Endothelial cell of umbilical vein (primary cell): Measurements from ENCODE around the gene COMMD10. TPM values are rescaled to one million over a fixed set of nuclear protein-coding genes. Genes with fewer than 3 reads are reported as not detected.

Experiments used
- BruUV-seq: library from RNA; stranded (reverse); fragments of 400-500 nt; replicated peaks from 2 replicates; lab custom pipeline; 2021; lab: Mats Ljungman, UMichigan
- CTCF ChIA-PET: fragments of 300-600, 350-600 bp; sonication (Branson Sonifier 250); formaldehyde crosslinking; loops from one replicate; lab custom pipeline; 2021; ENCODE audit warnings: antibody characterized with exemption, inconsistent platforms; lab: Charles Lee
- POLR2A ChIA-PET: fragments of 300-600, 350-600 bp; sonication (Branson Sonifier 250); formaldehyde crosslinking; loops from one replicate; lab custom pipeline; 2021; ENCODE audit warnings: antibody characterized with exemption, inconsistent platforms; lab: Charles Lee
- DNase-seq: peaks from one replicate; pipeline ENCODE4 v3.0.0-alpha.2; 2011; ENCODE audit warnings: low read depth, low spot score
- FAIRE-seq: peaks from 2 replicates; lab custom pipeline; 2011; peaks lifted over from hg19 to GRCh38; lab: Jason Lieb, UNC
- H2AFZ ChIP-seq: 2 replicates; pipeline ENCODE4 v1.6.0; 2012; ENCODE audit warnings: low read depth, low read length, control low read depth, inconsistent platforms
- H3K27ac ChIP-seq: 2 replicates; pipeline ENCODE4 v1.5.1; 2011; ENCODE audit warnings: low read depth, mild to moderate bottlenecking, control low read depth, low read length, moderate library complexity; ENCODE audit not compliant: insufficient read depth
- H3K27me3 ChIP-seq, 2 experiments: 2 replicates each; pipeline versions ENCODE4 v1.6.0 to v1.6.1; 2011; ENCODE audit warnings: low read length in 2 of 2, mixed read lengths in 1 of 2; ENCODE audit not compliant: control insufficient read depth in 2 of 2, insufficient read depth in 2 of 2
- H3K36me3 ChIP-seq, 2 experiments: 2 replicates in 1 of 2; 3 replicates in 1 of 2; pipeline ENCODE4 v1.5.1; 2011; ENCODE audit warnings: low read length in 2 of 2, mild to moderate bottlenecking in 1 of 2, moderate library complexity in 1 of 2; ENCODE audit not compliant: control insufficient read depth in 2 of 2, insufficient read depth in 2 of 2; ENCODE audit errors: extremely low read depth in 1 of 2
- H3K4me1 ChIP-seq: 3 replicates; pipeline ENCODE4 v1.5.1; 2011; ENCODE audit warnings: mild to moderate bottlenecking, low read length; ENCODE audit not compliant: control insufficient read depth, insufficient read depth; ENCODE audit errors: extremely low read depth
- H3K4me2 ChIP-seq: 2 replicates; pipeline ENCODE4 v1.6.1; 2011; ENCODE audit warnings: low read length, control low read depth, mixed read lengths; ENCODE audit not compliant: insufficient read depth
- H3K4me3 ChIP-seq, 3 experiments: fragments of 200-600 bp in 1 of 3; sonication (generic), shearing (Covaris generic) in 1 of 3; replicated peaks in 1 of 3; 2 replicates each; pipeline ENCODE4 v1.5.1; 2011 to 2016; ENCODE audit warnings: control low read depth in 3 of 3, low read length in 3 of 3, mild to moderate bottlenecking in 2 of 3, inconsistent platforms in 1 of 3, low read depth in 1 of 3, moderate library complexity in 1 of 3; ENCODE audit not compliant: insufficient read depth in 1 of 3
- H3K79me2 ChIP-seq: 2 replicates; pipeline ENCODE4 v1.6.0; 2012; ENCODE audit warnings: low read length, inconsistent platforms; ENCODE audit not compliant: control insufficient read depth, insufficient read depth
- H3K9ac ChIP-seq: replicated peaks from 2 replicates; pipeline ENCODE3; 2011; ENCODE audit warnings: low read length, control low read depth; ENCODE audit not compliant: insufficient read depth; ENCODE audit errors: extremely low read depth
- H3K9me1 ChIP-seq: replicated peaks from 3 replicates; pipeline ENCODE4 v1.6.0; 2011; ENCODE audit warnings: mild to moderate bottlenecking, low read length; ENCODE audit not compliant: control insufficient read depth, insufficient read depth; ENCODE audit errors: extremely low read depth
- H3K9me3 ChIP-seq: replicated peaks from 2 replicates; pipeline ENCODE4 v1.5.1; 2012; ENCODE audit warnings: low read length, inconsistent platforms; ENCODE audit not compliant: control insufficient read depth, insufficient read depth
- H4K20me1 ChIP-seq: replicated peaks from 2 replicates; pipeline ENCODE3; 2011; ENCODE audit warnings: mild to moderate bottlenecking, low read length; ENCODE audit not compliant: control insufficient read depth, insufficient read depth; ENCODE audit errors: extremely low read depth
- EZH2 ChIP-seq: IDR thresholded peaks from 2 replicates; pipeline ENCODE4 v1.6.1; 2012; ENCODE audit warnings: borderline replicate concordance, low read depth, mild to moderate bottlenecking, moderate library complexity, low read length, inconsistent platforms; ENCODE audit not compliant: severe bottlenecking
- FOS ChIP-seq: IDR thresholded peaks from 2 replicates; pipeline ENCODE4 v1.6.1; 2011; ENCODE audit warnings: mild to moderate bottlenecking, low read length, moderate library complexity, borderline replicate concordance; ENCODE audit not compliant: insufficient read depth
- GATA2 ChIP-seq: IDR thresholded peaks from 2 replicates; pipeline ENCODE4 v1.7.0; 2011; ENCODE audit warnings: low read depth, mild to moderate bottlenecking, moderate library complexity, mixed read lengths, low read length; ENCODE audit not compliant: insufficient read length, insufficient read depth
- JUN ChIP-seq: IDR thresholded peaks from 2 replicates; pipeline ENCODE4 v1.6.1; 2011; ENCODE audit warnings: borderline replicate concordance, low read depth; ENCODE audit not compliant: insufficient read length, insufficient read depth
- MYC ChIP-seq: IDR thresholded peaks from one replicate; pipeline ENCODE4 v1.6.1; 2011; ENCODE audit warnings: mild to moderate bottlenecking, low read depth, low read length
- POLR2A ChIP-seq: IDR thresholded peaks from 2 replicates; pipeline ENCODE4 v1.6.1; 2012; ENCODE audit warnings: low read depth, mild to moderate bottlenecking, control low read depth, low read length
- POLR2AphosphoS5 ChIP-seq: IDR thresholded peaks from 2 replicates; pipeline ENCODE4 v1.6.1; 2012; ENCODE audit warnings: low read depth, mild to moderate bottlenecking, control low read depth, low read length, moderate library complexity; ENCODE audit not compliant: insufficient read depth
- dilution Hi-C: fragments of 300-500 bp; cut with MboI; formaldehyde crosslinking; loops from one replicate; pipeline ENCODE4 v1.15.0; 2019; ENCODE audit warnings: low sequenced_read_pairs; ENCODE audit not compliant: extremely low pct_ligation_motif_present
- intact Hi-C: fragments of 100-400 bp; cut with micrococcal nuclease; formaldehyde crosslinking; loops from one replicate; pipeline ENCODE4 v1.10.0; 2022
- polyA plus RNA-seq, 4 experiments: library from polyadenylated mRNA; depleted of rRNA in 3 of 4; stranded (reverse) in 3 of 4; unstranded in 1 of 4; fragments of >200 nt; gene quantifications; 2 replicates each; pipeline versions ENCODE4 v1.2.1 to v1.2.3, GENCODE V29; 2011 to 2012; ENCODE audit warnings: missing spikeins in 1 of 4
- total RNA-seq: library from RNA; stranded (reverse); gene quantifications from 2 replicates; pipeline ENCODE4 v1.2.3, GENCODE V29; 2021
- TF ChIP-seq, protein P1 (sequence below): IDR thresholded peaks from 2 replicates; pipeline ENCODE4 v1.6.1; 2011; ENCODE audit not compliant: insufficient read depth, insufficient read length
- TF ChIP-seq, protein P2 (sequence below), 2 donors: IDR thresholded peaks; 1 replicate in 1 of 2; 2 replicates in 1 of 2; pipeline ENCODE4 v1.5.1; 2011; ENCODE audit warnings: low read length in 2 of 2, mild to moderate bottlenecking in 2 of 2, moderate library complexity in 2 of 2, control low read depth in 1 of 2, inconsistent platforms in 1 of 2, low read depth in 1 of 2; ENCODE audit not compliant: insufficient read depth in 1 of 2; ENCODE audit errors: extremely low read depth in 1 of 2

The COMMD10 gene
- total and polyA plus RNA-seq, 2 donors (not counting 3 experiments of a cell fraction or from before 2014, with no cell fraction given): 12.5 to 27.0 TPM

GRCh38 chr5:116275282-116275681, 190.5 kb downstream of the COMMD10 start:
- CTCF ChIA-PET: no interaction called here
- Histone ChIP-seq H3K79me2 (no peaks in the 10 kb centered on the region), H3K36me3 (no peaks in the 10 kb centered on the region), H3K27me3 (no peaks in the 10 kb centered on the region), H3K9me3 (no peaks in the 10 kb centered on the region), H3K27ac (no peak overlapping the region), H3K4me3 (no peak overlapping the region), H2AFZ (no peak overlapping the region), H3K4me1 (no peaks in the 10 kb centered on the region), H4K20me1 (no peaks in the 10 kb centered on the region), H3K9me1 (no peaks in the 10 kb centered on the region), H3K9ac (no peak overlapping the region), H3K4me2 (no peak overlapping the region)
- BruUV-seq: no TSS peak
- dilution Hi-C loops: no loop called here
- intact Hi-C loops: no loop called here
- DNase-seq: no peak
- TF ChIP-seq POLR2AphosphoS5 (no peak), EZH2 (no peak), GATA2 (no peak), JUN (no peak), POLR2A (no peak), MYC (no peak), FOS (no peak)
- TF ChIP-seq, protein P1, sequence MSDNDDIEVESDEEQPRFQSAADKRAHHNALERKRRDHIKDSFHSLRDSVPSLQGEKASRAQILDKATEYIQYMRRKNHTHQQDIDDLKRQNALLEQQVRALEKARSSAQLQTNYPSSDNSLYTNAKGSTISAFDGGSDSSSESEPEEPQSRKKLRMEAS: no peak
- TF ChIP-seq, protein P2, sequence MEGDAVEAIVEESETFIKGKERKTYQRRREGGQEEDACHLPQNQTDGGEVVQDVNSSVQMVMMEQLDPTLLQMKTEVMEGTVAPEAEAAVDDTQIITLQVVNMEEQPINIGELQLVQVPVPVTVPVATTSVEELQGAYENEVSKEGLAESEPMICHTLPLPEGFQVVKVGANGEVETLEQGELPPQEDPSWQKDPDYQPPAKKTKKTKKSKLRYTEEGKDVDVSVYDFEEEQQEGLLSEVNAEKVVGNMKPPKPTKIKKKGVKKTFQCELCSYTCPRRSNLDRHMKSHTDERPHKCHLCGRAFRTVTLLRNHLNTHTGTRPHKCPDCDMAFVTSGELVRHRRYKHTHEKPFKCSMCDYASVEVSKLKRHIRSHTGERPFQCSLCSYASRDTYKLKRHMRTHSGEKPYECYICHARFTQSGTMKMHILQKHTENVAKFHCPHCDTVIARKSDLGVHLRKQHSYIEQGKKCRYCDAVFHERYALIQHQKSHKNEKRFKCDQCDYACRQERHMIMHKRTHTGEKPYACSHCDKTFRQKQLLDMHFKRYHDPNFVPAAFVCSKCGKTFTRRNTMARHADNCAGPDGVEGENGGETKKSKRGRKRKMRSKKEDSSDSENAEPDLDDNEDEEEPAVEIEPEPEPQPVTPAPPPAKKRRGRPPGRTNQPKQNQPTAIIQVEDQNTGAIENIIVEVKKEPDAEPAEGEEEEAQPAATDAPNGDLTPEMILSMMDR (IDR thresholded peaks at IDR 0.05; ENCODE audit: extremely low read depth in 1 of 2, insufficient read depth in 1 of 2, low read depth in 1 of 2, low read length in 2 of 2): no peak
- FAIRE-seq: no peak
- POLR2A ChIA-PET: no interaction called here
